Panc1 (cell line): Measurements from ENCODE around the gene SBF2. TPM values are rescaled to one million over a fixed set of nuclear protein-coding genes. Genes with fewer than 3 reads are reported as not detected.
A peak's percentile ranks its signal among the peaks of the same experiment; 100 is the strongest.

Experiments used
- ATAC-seq: fragments of 200-7000 bp; cut with Tn5 transposase; 2 replicates; pipeline ENCODE4 v1.9.1; 2020; ENCODE audit warnings: mild to moderate bottlenecking, moderate library complexity
- BruUV-seq: library from RNA; stranded (reverse); fragments of 400-500 nt; replicated peaks from 2 replicates; lab custom pipeline; 2021; lab: Mats Ljungman, UMichigan
- CTCF ChIA-PET: fragments of 300-600 bp; sonication (Branson Sonifier 250); formaldehyde crosslinking; loops from one replicate; lab custom pipeline; 2022; ENCODE audit warnings: antibody characterized with exemption; lab: Charles Lee
- POLR2A ChIA-PET: fragments of 300-600 bp; sonication (Branson Sonifier 250); formaldehyde crosslinking; loops from one replicate; lab custom pipeline; 2022; ENCODE audit warnings: antibody characterized with exemption; lab: Charles Lee
- DNase-seq: peaks from one replicate; pipeline ENCODE4 v3.0.0-alpha.2; 2010; ENCODE audit warnings: low read depth, low spot score
- H3K27ac ChIP-seq: 2 replicates; pipeline ENCODE4 v1.5.1; 2011; ENCODE audit warnings: mild to moderate bottlenecking, low read length, inconsistent platforms
- H3K27me3 ChIP-seq: fragments of 200-500 bp; sonication (Bioruptor generic); 2 replicates; pipeline ENCODE4 v1.6.0; 2014; ENCODE audit warnings: low read length, inconsistent platforms; ENCODE audit not compliant: control insufficient read depth, insufficient read depth
- H3K36me3 ChIP-seq: fragments of 200-500 bp; sonication (Bioruptor generic); 2 replicates; pipeline ENCODE4 v1.5.1; 2014; ENCODE audit warnings: inconsistent platforms, mild to moderate bottlenecking, low read length, moderate library complexity; ENCODE audit not compliant: control insufficient read depth, insufficient read depth
- H3K4me1 ChIP-seq: 2 replicates; pipeline ENCODE4 v1.5.1; 2011; ENCODE audit warnings: inconsistent platforms, mild to moderate bottlenecking, low read length, moderate library complexity; ENCODE audit not compliant: control insufficient read depth, insufficient read depth
- H3K4me3 ChIP-seq, 2 experiments: 2 replicates each; pipeline ENCODE4 v1.5.1; 2011 to 2012; ENCODE audit warnings: low read depth in 2 of 2, low read length in 2 of 2, mild to moderate bottlenecking in 2 of 2, inconsistent platforms in 1 of 2, moderate library complexity in 1 of 2
- H3K9me3 ChIP-seq: fragments of 200-500 bp; sonication (Bioruptor generic); 2 replicates; pipeline ENCODE4 v1.5.1; 2014; ENCODE audit warnings: low read depth, mild to moderate bottlenecking, inconsistent platforms, low read length, moderate library complexity; ENCODE audit not compliant: control insufficient read depth, insufficient read depth
- POLR2AphosphoS5 ChIP-seq: IDR thresholded peaks from 2 replicates; pipeline ENCODE4 v1.6.1; 2012; ENCODE audit warnings: mild to moderate bottlenecking, low read depth, low read length, moderate library complexity
- SIN3A ChIP-seq: IDR thresholded peaks from 2 replicates; pipeline ENCODE4 v1.6.1; 2012; ENCODE audit warnings: low read depth, mild to moderate bottlenecking, low read length, moderate library complexity, borderline replicate concordance; ENCODE audit not compliant: insufficient read depth
- TCF7L2 ChIP-seq: IDR thresholded peaks from 2 replicates; pipeline ENCODE4 v1.6.1; 2011; ENCODE audit warnings: mild to moderate bottlenecking, low read depth, low read length, inconsistent platforms
- in situ Hi-C: cut with HindIII; loops from 2 replicates; pipeline ENCODE4 v1.10.0; 2016; ENCODE audit warnings: low sequenced_read_pairs, low pct_unique_long_range_greater_than_20kb
- intact Hi-C: fragments of 100-400 bp; cut with micrococcal nuclease; formaldehyde crosslinking; loops from one replicate; pipeline ENCODE4 v1.10.0; 2022; ENCODE audit not compliant: unreplicated experiment
- total RNA-seq: library from RNA; stranded (reverse); gene quantifications from one replicate; pipeline ENCODE4 v1.2.1, GENCODE V29; 2021; ENCODE audit not compliant: unreplicated experiment
- TF ChIP-seq, protein P1 (sequence below): fragments of 450-650 bp; IDR thresholded peaks from 2 replicates; pipeline ENCODE4 v1.5.1; 2017; ENCODE audit warnings: mild to moderate bottlenecking
- TF ChIP-seq, protein P2 (sequence below), 2 experiments: IDR thresholded peaks; 2 replicates each; pipeline ENCODE4 v1.6.1; 2011 to 2012; ENCODE audit warnings: low read depth in 2 of 2, control low read depth in 1 of 2, low read length in 1 of 2, mild to moderate bottlenecking in 1 of 2, moderate library complexity in 1 of 2; ENCODE audit not compliant: insufficient read depth in 1 of 2

Gene SBF2
- total RNA-seq, 1 experiment from 2014 or later: 65.0 TPM

DNA sequence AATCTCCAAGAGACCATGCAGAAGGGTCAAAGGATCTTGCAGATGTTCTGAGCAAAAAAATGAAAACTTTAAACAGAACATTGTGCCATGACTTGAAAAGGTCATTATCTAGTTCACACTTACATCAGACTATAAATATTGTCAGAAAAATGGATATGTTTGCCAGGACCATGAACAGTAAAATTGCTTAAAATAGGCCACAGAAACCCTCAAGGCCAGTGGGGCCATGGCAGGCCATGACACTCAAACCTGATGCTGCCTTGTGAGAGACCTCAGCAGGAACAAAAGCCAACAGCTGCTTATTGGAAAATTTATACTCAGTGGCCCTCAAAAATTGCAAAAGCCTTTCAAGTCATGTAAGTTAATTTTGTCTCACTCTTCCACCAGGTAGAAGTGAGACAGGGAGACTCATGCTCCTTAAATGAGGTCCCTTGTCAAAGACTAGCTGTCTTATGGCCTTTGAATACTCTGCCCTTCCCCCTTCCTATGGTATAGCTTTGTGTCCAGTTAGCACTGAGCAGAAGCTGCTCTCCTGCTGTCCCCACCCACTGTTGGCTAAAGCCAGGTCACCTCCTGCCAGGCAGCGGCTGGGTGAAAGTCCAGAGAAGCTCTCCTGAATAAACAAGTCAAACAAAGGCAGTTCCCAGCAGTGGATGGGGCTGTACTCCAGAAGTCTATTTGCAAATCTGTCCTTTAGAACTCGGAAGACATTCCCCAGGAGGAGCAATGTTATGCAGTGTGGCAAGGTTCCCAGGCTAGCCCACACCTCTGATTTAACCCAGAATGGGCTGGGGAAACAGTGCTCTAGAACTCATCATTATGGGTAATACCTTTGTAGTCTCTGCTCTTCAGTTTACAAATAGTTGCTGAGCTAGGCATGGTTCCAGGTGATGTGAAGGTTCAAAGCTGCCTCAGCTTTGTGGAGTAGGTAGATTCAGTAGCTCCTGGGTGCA, 32.3 kb upstream of the SBF2 start:
- Histone ChIP-seq H3K4me3 (no peak overlapping the region), H3K27ac (peak overlapping the region; percentile 90), H3K9me3 (no peaks in the 10 kb centered on the region), H3K27me3 (no peaks in the 10 kb centered on the region), H3K4me1 (peaks cover 61% of the 10 kb centered on the region), H3K36me3 (no peaks in the 10 kb centered on the region)
- DNase-seq (no peak), ATAC-seq (no peak)
- in situ Hi-C loops (no loop called here), intact Hi-C loops (loop anchor here (10.0 kb wide), 1 partner anchor 711 kb away; no protein-coding TSS in a partner anchor)
- CTCF ChIA-PET: interaction anchor here (0.8 to 1.4 kb wide), 3 partner anchors 18 to 40 kb away, joined by 3 to 4 read pairs (median 3); no protein-coding TSS in a partner anchor
- BruUV-seq: no TSS peak
- POLR2A ChIA-PET: interaction anchor here (0.5 kb wide), 1 partner anchor 21 kb away, joined by 9 read pairs; the partner anchor contains the start of gene ADM
- TF ChIP-seq SIN3A (no peak), POLR2AphosphoS5 (no peak), TCF7L2 (no peak)

DNA sequence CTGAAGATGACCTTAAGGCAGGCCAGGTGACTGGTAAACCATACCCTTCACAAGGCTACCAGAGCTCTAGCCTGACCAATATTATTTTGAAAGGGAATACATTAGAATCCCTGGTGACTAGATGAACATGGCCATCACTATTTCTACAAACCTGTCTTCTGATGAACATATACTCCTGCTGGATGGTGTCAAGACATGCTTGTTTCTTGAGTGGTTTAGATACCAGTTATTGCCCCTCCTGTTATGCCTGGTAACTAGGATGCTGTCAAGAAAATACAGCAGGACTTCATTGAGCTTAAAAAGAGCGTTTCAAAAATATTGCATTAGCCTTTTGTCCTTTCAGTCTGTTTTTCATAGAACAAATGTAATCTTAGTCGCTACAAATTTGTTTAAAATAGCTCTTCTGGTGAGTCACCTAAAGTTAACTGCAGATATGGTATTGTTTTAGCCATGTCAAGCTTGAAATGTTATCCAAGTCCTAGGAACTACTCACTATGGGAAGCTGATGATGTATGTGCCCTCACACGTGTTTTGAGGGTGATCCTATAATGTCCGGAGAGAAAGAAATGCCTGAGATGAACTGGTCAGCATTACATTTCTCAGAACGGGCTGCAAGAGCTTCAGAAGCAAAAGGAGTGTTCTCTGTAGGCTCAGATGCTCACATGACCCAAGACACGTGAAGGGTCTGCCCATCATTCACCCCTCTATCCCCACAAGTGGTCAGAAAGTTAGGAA, 31.4 kb upstream of the SBF2 start:
- no TSS peak for BruUV-seq
- DNase-seq (no peak), ATAC-seq (no peak)
- Histone ChIP-seq H3K9me3 (no peaks in the 10 kb centered on the region), H3K27ac (peak overlapping the region; percentile 90), H3K4me3 (no peak overlapping the region), H3K36me3 (no peaks in the 10 kb centered on the region), H3K4me1 (peaks cover 70% of the 10 kb centered on the region), H3K27me3 (no peaks in the 10 kb centered on the region)
- ChIA-PET CTCF (interaction anchor here (1.3 to 1.4 kb wide), 2 partner anchors 17 to 41 kb away, joined by 3 read pairs; no protein-coding TSS in a partner anchor), POLR2A (interaction anchor here (0.6 kb wide), 1 partner anchor 22 kb away, joined by 3 read pairs; no protein-coding TSS in a partner anchor)
- in situ Hi-C loops: no loop called here
- intact Hi-C loops: loop anchor here (10.0 kb wide), 1 partner anchor 711 kb away; no protein-coding TSS in a partner anchor
- TF ChIP-seq SIN3A (no peak), POLR2AphosphoS5 (no peak)
- TF ChIP-seq, protein P1, sequence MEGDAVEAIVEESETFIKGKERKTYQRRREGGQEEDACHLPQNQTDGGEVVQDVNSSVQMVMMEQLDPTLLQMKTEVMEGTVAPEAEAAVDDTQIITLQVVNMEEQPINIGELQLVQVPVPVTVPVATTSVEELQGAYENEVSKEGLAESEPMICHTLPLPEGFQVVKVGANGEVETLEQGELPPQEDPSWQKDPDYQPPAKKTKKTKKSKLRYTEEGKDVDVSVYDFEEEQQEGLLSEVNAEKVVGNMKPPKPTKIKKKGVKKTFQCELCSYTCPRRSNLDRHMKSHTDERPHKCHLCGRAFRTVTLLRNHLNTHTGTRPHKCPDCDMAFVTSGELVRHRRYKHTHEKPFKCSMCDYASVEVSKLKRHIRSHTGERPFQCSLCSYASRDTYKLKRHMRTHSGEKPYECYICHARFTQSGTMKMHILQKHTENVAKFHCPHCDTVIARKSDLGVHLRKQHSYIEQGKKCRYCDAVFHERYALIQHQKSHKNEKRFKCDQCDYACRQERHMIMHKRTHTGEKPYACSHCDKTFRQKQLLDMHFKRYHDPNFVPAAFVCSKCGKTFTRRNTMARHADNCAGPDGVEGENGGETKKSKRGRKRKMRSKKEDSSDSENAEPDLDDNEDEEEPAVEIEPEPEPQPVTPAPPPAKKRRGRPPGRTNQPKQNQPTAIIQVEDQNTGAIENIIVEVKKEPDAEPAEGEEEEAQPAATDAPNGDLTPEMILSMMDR: no peak

DNA sequence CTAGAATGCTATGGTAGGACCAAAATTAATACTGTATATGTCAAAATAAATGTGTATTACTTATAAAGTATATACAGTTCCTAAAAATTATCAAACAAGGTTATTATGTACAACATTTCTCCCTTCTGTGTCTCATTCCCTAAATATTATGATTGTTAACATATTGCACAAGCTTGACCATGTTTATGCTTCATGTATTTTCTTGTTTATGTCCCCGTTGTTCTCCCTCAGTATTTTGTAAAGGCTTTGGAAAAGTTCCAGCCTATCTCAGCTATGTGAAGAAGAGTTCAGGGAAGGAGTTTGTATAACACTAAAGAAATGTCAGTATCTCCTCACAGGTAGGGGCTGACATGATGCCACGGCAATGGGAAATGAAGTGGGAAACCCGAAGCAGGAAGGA, 30.5 kb upstream of the SBF2 start:
- no TSS peak for BruUV-seq
- DNase-seq (no peak), ATAC-seq (no peak)
- Histone ChIP-seq H3K27ac (peak overlapping the region; percentile 90), H3K4me3 (no peak overlapping the region), H3K9me3 (no peaks in the 10 kb centered on the region), H3K4me1 (peaks cover 78% of the 10 kb centered on the region), H3K36me3 (no peaks in the 10 kb centered on the region), H3K27me3 (no peaks in the 10 kb centered on the region)
- intact Hi-C loops (loop anchor here (5.0 to 10.0 kb wide), 3 partner anchors 413 to 710 kb away; no protein-coding TSS in a partner anchor), in situ Hi-C loops (loop anchor here (25.0 kb wide), 2 partner anchors 462 to 737 kb away; no protein-coding TSS in a partner anchor)
- CTCF ChIA-PET: no interaction called here
- POLR2A ChIA-PET: no interaction called here
- TF ChIP-seq POLR2AphosphoS5 (no peak), SIN3A (no peak), TCF7L2 (no peak)
- TF ChIP-seq, protein P2, sequence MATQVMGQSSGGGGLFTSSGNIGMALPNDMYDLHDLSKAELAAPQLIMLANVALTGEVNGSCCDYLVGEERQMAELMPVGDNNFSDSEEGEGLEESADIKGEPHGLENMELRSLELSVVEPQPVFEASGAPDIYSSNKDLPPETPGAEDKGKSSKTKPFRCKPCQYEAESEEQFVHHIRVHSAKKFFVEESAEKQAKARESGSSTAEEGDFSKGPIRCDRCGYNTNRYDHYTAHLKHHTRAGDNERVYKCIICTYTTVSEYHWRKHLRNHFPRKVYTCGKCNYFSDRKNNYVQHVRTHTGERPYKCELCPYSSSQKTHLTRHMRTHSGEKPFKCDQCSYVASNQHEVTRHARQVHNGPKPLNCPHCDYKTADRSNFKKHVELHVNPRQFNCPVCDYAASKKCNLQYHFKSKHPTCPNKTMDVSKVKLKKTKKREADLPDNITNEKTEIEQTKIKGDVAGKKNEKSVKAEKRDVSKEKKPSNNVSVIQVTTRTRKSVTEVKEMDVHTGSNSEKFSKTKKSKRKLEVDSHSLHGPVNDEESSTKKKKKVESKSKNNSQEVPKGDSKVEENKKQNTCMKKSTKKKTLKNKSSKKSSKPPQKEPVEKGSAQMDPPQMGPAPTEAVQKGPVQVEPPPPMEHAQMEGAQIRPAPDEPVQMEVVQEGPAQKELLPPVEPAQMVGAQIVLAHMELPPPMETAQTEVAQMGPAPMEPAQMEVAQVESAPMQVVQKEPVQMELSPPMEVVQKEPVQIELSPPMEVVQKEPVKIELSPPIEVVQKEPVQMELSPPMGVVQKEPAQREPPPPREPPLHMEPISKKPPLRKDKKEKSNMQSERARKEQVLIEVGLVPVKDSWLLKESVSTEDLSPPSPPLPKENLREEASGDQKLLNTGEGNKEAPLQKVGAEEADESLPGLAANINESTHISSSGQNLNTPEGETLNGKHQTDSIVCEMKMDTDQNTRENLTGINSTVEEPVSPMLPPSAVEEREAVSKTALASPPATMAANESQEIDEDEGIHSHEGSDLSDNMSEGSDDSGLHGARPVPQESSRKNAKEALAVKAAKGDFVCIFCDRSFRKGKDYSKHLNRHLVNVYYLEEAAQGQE (IDR thresholded peaks at IDR 0.05; ENCODE audit: insufficient read depth in 1 of 2, low read depth in 2 of 2, low read length in 1 of 2): no peak
- TF ChIP-seq, protein P1: no peak
